ENCODE data around the gene DLG2. TPM values are rescaled to one million over a fixed set of nuclear protein-coding genes. Genes with fewer than 3 reads are reported as not detected.

DLG2 gene
- total and polyA plus RNA-seq, 2 of the 8 experiments (the other 6 are each of a cell fraction or from before 2014, with no cell fraction given): 1.7 to 14.3 TPM

GRCh38 chr11:84035645-84036044, 1591.5 kb downstream of the DLG2 start (continued):
- TF ChIP-seq CHD7 (IDR thresholded peaks at IDR 0.05; ENCODE audit: insufficient replicate concordance, low read length): no peak
